ENCODE results near the gene PIP4K2A. TPM values are rescaled to one million over a fixed set of nuclear protein-coding genes. Genes with fewer than 3 reads are reported as not detected.
A peak's percentile ranks its signal among the peaks of the same experiment; 100 is the strongest.

PIP4K2A gene
- total and polyA plus RNA-seq, 10 donors, result 30.1 to 168 (median 101) TPM

GRCh38 chr10:22712211-22712955, 2.0 kb downstream of the PIP4K2A start:
- intact Hi-C loops (cut with DNase I; ENCODE audit: low total_unique reads), result no loop called here
- peak overlapping the region in 7 of 8 donors; percentile 91 to 97 (median 95) for H3K27ac ChIP-seq
- no peaks in the 10 kb centered on the region for H3K27me3 ChIP-seq (replicated peaks in 1 of 7)
- H3K4me3 ChIP-seq, result peak overlapping the region; percentile 46 to 97 (median 90)
- WGBS, 5 donors, result 20 to 31% (median 21%) methylated on average over 8 of the region's 8 CpGs
- TF ChIP-seq CTCF (IDR thresholded peaks at IDR 0.05 in 8 of 11, conservative IDR thresholded peaks at IDR 0.05 in 3 of 11), result no peak
- no peak for TF ChIP-seq POLR2AphosphoS5 (IDR thresholded peaks at IDR 0.05)
- TF ChIP-seq POLR2A (IDR thresholded peaks at IDR 0.05), result no peak
- H3K9me3 ChIP-seq, result no peaks in the 10 kb centered on the region
- DNase-seq, result no peak
- H3K4me1 ChIP-seq, result peaks cover 21 to 70% (median 58%) of the 10 kb centered on the region in 6 donors
- H3K36me3 ChIP-seq, result peaks cover 0 to 8% (median 0%) of the 10 kb centered on the region in 6 donors

DNA sequence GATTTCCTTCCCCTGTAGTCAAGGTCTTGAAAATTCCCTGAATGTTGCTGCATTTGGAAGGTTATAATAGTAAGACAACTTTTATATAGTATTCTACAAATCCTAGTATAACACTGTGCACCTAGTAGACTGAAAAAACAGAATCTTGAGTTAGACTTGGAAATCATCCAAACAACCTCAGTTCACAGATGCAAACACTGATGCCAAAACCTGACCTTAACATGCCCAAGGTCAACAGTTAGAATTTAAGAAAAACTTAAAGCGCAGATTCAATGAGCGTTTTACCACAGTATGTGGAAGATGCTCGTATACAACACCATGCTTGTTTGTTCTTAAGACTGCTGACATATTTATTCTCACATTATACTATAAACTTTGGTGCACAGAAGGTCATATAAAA, 3.0 kb downstream of the PIP4K2A start:
- H3K27me3 ChIP-seq (replicated peaks in 1 of 7), result no peaks in the 10 kb centered on the region
- intact Hi-C loops (cut with DNase I; ENCODE audit: low total_unique reads), result no loop called here
- H3K36me3 ChIP-seq, result peaks cover 0 to 8% (median 0%) of the 10 kb centered on the region in 6 donors
- H3K4me1 ChIP-seq, result peaks cover 21 to 80% (median 67%) of the 10 kb centered on the region in 6 donors
- H3K9me3 ChIP-seq, result no peaks in the 10 kb centered on the region
- 71 to 74% (median 73%) methylated on average over 3 of the region's 3 CpGs for WGBS, 5 donors
- TF ChIP-seq POLR2A (IDR thresholded peaks at IDR 0.05), result no peak
- TF ChIP-seq POLR2AphosphoS5 (IDR thresholded peaks at IDR 0.05), result no peak
- TF ChIP-seq CTCF (IDR thresholded peaks at IDR 0.05 in 8 of 11, conservative IDR thresholded peaks at IDR 0.05 in 3 of 11), result no peak
- DNase-seq, result no peak
- H3K27ac ChIP-seq, result peak overlapping the region in 7 of 8 donors; percentile 0 to 97 (median 95)
- peak overlapping the region in 6 of 8 donors; percentile 67 to 97 (median 94) for H3K4me3 ChIP-seq

DNA sequence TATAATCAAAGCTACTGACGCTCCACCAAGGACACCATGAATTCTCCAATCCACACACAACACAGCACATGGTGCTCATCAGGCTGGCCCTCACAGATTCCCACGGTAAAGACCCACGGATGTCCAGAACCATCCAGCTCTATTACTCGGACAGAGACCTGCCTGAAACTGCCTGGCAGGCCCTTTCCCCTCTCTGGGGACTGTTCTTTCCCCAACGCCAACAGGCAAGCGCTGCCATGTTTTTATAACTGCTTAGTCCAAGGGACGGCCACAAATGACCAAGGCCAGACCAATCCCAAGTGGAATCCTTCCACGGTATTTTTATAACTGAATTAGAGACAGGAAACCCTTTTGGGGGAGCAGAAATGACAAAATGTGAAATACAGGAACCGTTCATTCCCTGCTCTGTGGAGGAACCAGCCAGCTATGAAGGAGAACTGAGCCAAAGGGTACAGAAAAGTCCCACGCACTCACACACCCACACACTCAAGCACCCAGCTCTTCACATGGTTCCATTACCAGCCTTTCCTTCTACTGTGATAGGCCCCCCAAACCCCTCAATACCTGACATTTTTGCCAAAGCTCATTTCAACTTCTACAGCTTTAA, 4.1 kb downstream of the PIP4K2A start:
- no peak for DNase-seq
- peak in 1 of 3 donors; percentile 70 for TF ChIP-seq POLR2AphosphoS5 (IDR thresholded peaks at IDR 0.05)
- TF ChIP-seq CTCF (IDR thresholded peaks at IDR 0.05 in 8 of 11, conservative IDR thresholded peaks at IDR 0.05 in 3 of 11), result no peak
- Histone ChIP-seq H3K4me1 (peaks cover 20 to 87% (median 77%) of the 10 kb centered on the region in 6 donors), H3K36me3 (peaks cover 0 to 8% (median 0%) of the 10 kb centered on the region in 6 donors), H3K9me3 (no peaks in the 10 kb centered on the region), H3K27me3 (replicated peaks in 1 of 7) (no peaks in the 10 kb centered on the region), H3K4me3 (peak overlapping the region in 2 of 8 donors; percentile 94 to 95), H3K27ac (peak overlapping the region in 7 of 8 donors; percentile 0 to 97 (median 95))
- 51 to 58% (median 54%) methylated on average over 10 of the region's 10 CpGs for WGBS, 5 donors
- intact Hi-C loops (cut with DNase I; ENCODE audit: low total_unique reads), result no loop called here

DNA sequence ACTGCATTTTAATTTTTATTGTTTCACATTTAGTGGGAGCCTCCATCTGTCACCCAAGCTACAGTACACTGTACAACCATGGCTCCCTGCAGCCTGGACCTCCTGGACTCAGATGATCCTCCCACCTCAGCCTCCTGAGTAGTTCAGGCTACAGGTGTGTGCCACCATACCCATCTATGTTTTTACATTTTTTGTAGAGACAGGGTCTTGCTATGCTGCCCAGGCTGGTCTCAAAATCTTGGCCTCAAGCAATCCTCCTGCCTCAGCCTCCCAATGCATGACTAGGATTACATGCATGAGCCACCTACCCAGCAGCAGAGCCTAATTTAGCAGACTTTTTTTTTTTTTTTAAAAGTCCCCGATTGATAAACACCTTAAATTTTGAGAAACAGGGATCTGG, 5.6 kb downstream of the PIP4K2A start:
- no peak overlapping the region for H3K4me3 ChIP-seq
- H3K27ac ChIP-seq, result no peak overlapping the region
- peaks cover 20 to 96% (median 86%) of the 10 kb centered on the region in 6 donors for H3K4me1 ChIP-seq
- H3K36me3 ChIP-seq, result peaks cover 0 to 15% (median 0%) of the 10 kb centered on the region in 6 donors
- DNase-seq, result no peak
- no peaks in the 10 kb centered on the region for H3K9me3 ChIP-seq
- H3K27me3 ChIP-seq (replicated peaks in 1 of 7), result no peaks in the 10 kb centered on the region
- TF ChIP-seq POLR2AphosphoS5 (IDR thresholded peaks at IDR 0.05) (no peak), POLR2A (IDR thresholded peaks at IDR 0.05) (no peak), CTCF (IDR thresholded peaks at IDR 0.05 in 8 of 11, conservative IDR thresholded peaks at IDR 0.05 in 3 of 11) (no peak)
- intact Hi-C loops (cut with DNase I; ENCODE audit: low total_unique reads), result no loop called here
- WGBS, 5 donors, result 90 to 100% (median 95%) methylated on average over 1 of the region's 1 CpG

Data from spleen (tissue), 11 donors.